Neuronal stem cell (in vitro differentiated cells): ENCODE measurements around the gene ACOXL.

Experiments used
- DNase-seq: peaks from one replicate; pipeline ENCODE4 v3.0.0-alpha.2; 2013; ENCODE audit warnings: low spot score
- H2AFZ ChIP-seq: one replicate; pipeline ENCODE4 v1.6.1; 2013; ENCODE audit warnings: mild to moderate bottlenecking, low read length, inconsistent platforms
- H2AK5ac ChIP-seq: 2 replicates; pipeline ENCODE4 v1.6.1; 2013; ENCODE audit warnings: low read depth, mild to moderate bottlenecking, inconsistent platforms, low read length, moderate library complexity, mixed read lengths
- H2BK120ac ChIP-seq: 2 replicates; pipeline ENCODE4 v1.6.1; 2013; ENCODE audit warnings: low read depth, mild to moderate bottlenecking, inconsistent platforms, low read length, moderate library complexity, mixed read lengths
- H2BK12ac ChIP-seq: one replicate; pipeline ENCODE4 v1.6.1; 2013; ENCODE audit warnings: low read length, inconsistent platforms
- H2BK15ac ChIP-seq: 2 replicates; pipeline ENCODE4 v1.6.1; 2013; ENCODE audit warnings: mild to moderate bottlenecking, low read length, inconsistent platforms, mixed read lengths
- H2BK5ac ChIP-seq: one replicate; pipeline ENCODE4 v1.6.1; 2013; ENCODE audit warnings: inconsistent platforms, mild to moderate bottlenecking, low read length, moderate library complexity
- H3K14ac ChIP-seq: one replicate; pipeline ENCODE4 v1.6.1; 2013; ENCODE audit warnings: low read length, inconsistent platforms
- H3K18ac ChIP-seq: 2 replicates; pipeline ENCODE4 v1.6.1; 2013; ENCODE audit warnings: low read length, inconsistent platforms
- H3K23ac ChIP-seq: 2 replicates; pipeline ENCODE4 v1.6.1; 2013; ENCODE audit warnings: low read depth, mild to moderate bottlenecking, mixed read lengths, low read length, inconsistent platforms; ENCODE audit not compliant: poor library complexity
- H3K27ac ChIP-seq: replicated peaks from 3 replicates; pipeline ENCODE4 v1.5.1; 2013; ENCODE audit warnings: low read length, inconsistent platforms
- H3K27me3 ChIP-seq, 3 experiments: 2 replicates each; pipeline ENCODE4 v1.6.1; 2013; ENCODE audit warnings: low read length in 3 of 3, mild to moderate bottlenecking in 2 of 3, inconsistent platforms in 1 of 3, low read depth in 1 of 3, mixed read lengths in 1 of 3, moderate library complexity in 1 of 3; ENCODE audit not compliant: control insufficient read depth in 3 of 3, insufficient read depth in 3 of 3
- H3K36me3 ChIP-seq, 2 donors: replicated peaks in 1 of 2; 2 replicates each; pipeline ENCODE4 v1.6.1; 2013; ENCODE audit warnings: low read length in 2 of 2; ENCODE audit not compliant: control insufficient read depth in 2 of 2, insufficient read depth in 2 of 2
- H3K4ac ChIP-seq: 2 replicates; pipeline ENCODE4 v1.6.1; 2013; ENCODE audit warnings: inconsistent platforms, mild to moderate bottlenecking, low read length, moderate library complexity
- H3K4me1 ChIP-seq, 2 donors: 1 replicate in 1 of 2; 2 replicates in 1 of 2; pipeline ENCODE4 v1.6.1; 2013; ENCODE audit warnings: low read length in 2 of 2, low read depth in 1 of 2; ENCODE audit not compliant: control insufficient read depth in 2 of 2, insufficient read depth in 1 of 2
- H3K4me2 ChIP-seq: one replicate; pipeline ENCODE4 v1.6.1; 2013; ENCODE audit warnings: mild to moderate bottlenecking, low read length, inconsistent platforms; ENCODE audit not compliant: insufficient read depth, poor library complexity, severe bottlenecking
- H3K4me3 ChIP-seq, 2 donors: 2 replicates each; pipeline ENCODE4 v1.5.1; 2013; ENCODE audit warnings: low read length in 2 of 2, mild to moderate bottlenecking in 2 of 2, inconsistent platforms in 1 of 2, moderate library complexity in 1 of 2
- H3K79me1 ChIP-seq: one replicate; pipeline ENCODE4 v1.6.1; 2013; ENCODE audit warnings: low read depth, mild to moderate bottlenecking, inconsistent platforms, low read length, moderate library complexity
- H3K9ac ChIP-seq: one replicate; pipeline ENCODE4 v1.6.1; 2013; ENCODE audit warnings: mild to moderate bottlenecking, low read depth, low read length, inconsistent platforms; ENCODE audit not compliant: poor library complexity
- H3K9me3 ChIP-seq, 2 donors: replicated peaks in 1 of 2; 2 replicates each; pipeline versions ENCODE3 to v1.6.1; 2013; ENCODE audit warnings: low read length in 2 of 2, mild to moderate bottlenecking in 2 of 2, inconsistent platforms in 1 of 2, low read depth in 1 of 2, mixed read lengths in 1 of 2, moderate library complexity in 1 of 2; ENCODE audit not compliant: control insufficient read depth in 2 of 2, insufficient read depth in 1 of 2
- H4K8ac ChIP-seq: one replicate; pipeline ENCODE4 v1.6.1; 2013; ENCODE audit warnings: low read depth, mild to moderate bottlenecking, inconsistent platforms, low read length, moderate library complexity
- H4K91ac ChIP-seq: one replicate; pipeline ENCODE4 v1.6.1; 2013; ENCODE audit warnings: low read length, low read depth, mild to moderate bottlenecking, inconsistent platforms; ENCODE audit not compliant: poor library complexity
- WGBS, 2 donors: extraction: QIAGEN DNeasy Blood & Tissue Kit; methylation state at CpG; one replicate each; pipeline ENCODE4 v1.1.7; 2013; ENCODE audit warnings: missing lambda C conversion rate in 2 of 2, mixed read lengths in 1 of 2; ENCODE audit not compliant: insufficient read length in 2 of 2, insufficient replicate concordance in 1 of 2; ENCODE audit errors: extremely low coverage in 2 of 2; 5-methylcytosine and 5-hydroxymethylcytosine counted together

ACOXL gene

GRCh38 chr2:110903548-110903947, 171.2 kb downstream of the ACOXL start:
- H3K4me1 ChIP-seq, result peaks cover 13% of the 10 kb centered on the region in 2 donors
- H2BK5ac ChIP-seq, result peak overlapping the region; percentile 14
- H3K9me3 ChIP-seq, result no peaks in the 10 kb centered on the region
- no peak overlapping the region for H2AK5ac ChIP-seq
- peak overlapping the region; percentile 38 for H3K23ac ChIP-seq
- H3K18ac ChIP-seq, result peak overlapping the region; percentile 68
- H3K4me3 ChIP-seq, result no peak overlapping the region
- no peak for DNase-seq
- H3K27me3 ChIP-seq, result peaks cover 0 to 2% (median 0%) of the 10 kb centered on the region in 3 experiments
- no peak overlapping the region for H4K8ac ChIP-seq
- no peak overlapping the region for H3K4me2 ChIP-seq
- H3K79me1 ChIP-seq, result no peaks in the 10 kb centered on the region
- no peak overlapping the region for H3K4ac ChIP-seq
- no peak overlapping the region for H2AFZ ChIP-seq
- H2BK120ac ChIP-seq, result peak overlapping the region; percentile 51
- no peak overlapping the region for H3K27ac ChIP-seq
- WGBS, 2 donors, result no CpG with 5 or more reads among the region's 3 CpGs
- H2BK15ac ChIP-seq, result no peak overlapping the region
- no peaks in the 10 kb centered on the region for H3K36me3 ChIP-seq
- H4K91ac ChIP-seq, result no peak overlapping the region
- no peak overlapping the region for H3K9ac ChIP-seq
- peak overlapping the region; percentile 12 for H3K14ac ChIP-seq
- H2BK12ac ChIP-seq, result peak overlapping the region; percentile 70

DNA sequence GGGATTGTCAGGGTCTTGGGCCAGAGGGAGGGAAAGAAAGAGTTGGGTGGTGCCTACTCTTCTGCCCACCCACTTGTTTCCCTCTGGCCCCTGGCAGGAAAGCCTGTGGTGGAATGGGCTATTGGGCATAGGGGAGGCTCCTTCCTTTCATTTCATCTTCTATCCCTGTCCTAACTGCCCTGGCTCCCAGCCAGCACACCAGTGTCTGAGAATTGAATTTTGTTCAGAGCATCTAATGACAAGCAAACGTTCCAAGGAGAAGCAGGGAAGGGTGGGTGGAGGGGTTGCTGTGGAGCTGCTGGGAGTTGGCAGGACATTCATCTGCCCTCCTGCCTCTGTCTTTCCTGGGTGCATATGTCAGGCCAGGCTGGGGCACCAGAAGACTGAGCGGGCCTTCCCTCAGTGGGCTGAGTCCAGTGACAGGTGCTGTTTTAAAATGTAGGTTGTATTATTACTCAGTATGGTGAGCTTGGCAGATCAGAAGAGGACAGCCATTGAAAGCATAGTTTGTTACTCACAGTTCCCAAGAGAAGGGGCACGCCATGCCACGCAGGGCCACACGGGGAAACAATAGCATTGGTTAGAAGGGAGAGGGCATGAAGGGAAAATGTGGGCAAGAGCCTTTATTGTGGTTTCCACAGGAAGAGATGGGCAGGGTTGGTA, 171.9 kb downstream of the ACOXL start:
- no peak overlapping the region for H3K4me3 ChIP-seq
- no peak overlapping the region for H3K27ac ChIP-seq
- H3K4ac ChIP-seq, result no peak overlapping the region
- peak overlapping the region; percentile 14 for H2BK5ac ChIP-seq
- peaks cover 0 to 8% (median 0%) of the 10 kb centered on the region in 3 experiments for H3K27me3 ChIP-seq
- no CpG with 5 or more reads among the region's 5 CpGs for WGBS, 2 donors
- no peak overlapping the region for H3K23ac ChIP-seq
- peak overlapping the region; percentile 28 for H2AFZ ChIP-seq
- no peaks in the 10 kb centered on the region for H3K79me1 ChIP-seq
- no peak for DNase-seq
- peak overlapping the region; percentile 70 for H2BK12ac ChIP-seq
- peak overlapping the region; percentile 51 for H2BK120ac ChIP-seq
- no peak overlapping the region for H3K14ac ChIP-seq
- peak overlapping the region; percentile 68 for H3K18ac ChIP-seq
- H3K9me3 ChIP-seq, result no peaks in the 10 kb centered on the region
- H3K36me3 ChIP-seq, result no peaks in the 10 kb centered on the region
- H3K4me1 ChIP-seq, result peaks cover 11 to 13% of the 10 kb centered on the region in 2 donors
- H3K4me2 ChIP-seq, result no peak overlapping the region
- peak overlapping the region; percentile 37 for H2AK5ac ChIP-seq
- H2BK15ac ChIP-seq, result peak overlapping the region; percentile 28
- H4K91ac ChIP-seq, result no peak overlapping the region
- no peak overlapping the region for H3K9ac ChIP-seq
- no peak overlapping the region for H4K8ac ChIP-seq

GRCh38 chr2:110904779-110905148, 172.4 kb downstream of the ACOXL start:
- H2BK120ac ChIP-seq, result no peak overlapping the region
- H3K27me3 ChIP-seq, result peaks cover 0 to 10% (median 0%) of the 10 kb centered on the region in 3 experiments
- peak overlapping the region; percentile 7 for H3K18ac ChIP-seq
- no peak overlapping the region for H2BK15ac ChIP-seq
- H3K23ac ChIP-seq, result no peak overlapping the region
- H3K9me3 ChIP-seq, result no peaks in the 10 kb centered on the region
- H3K4ac ChIP-seq, result no peak overlapping the region
- H4K8ac ChIP-seq, result peak overlapping the region; percentile 83
- H3K36me3 ChIP-seq, result no peaks in the 10 kb centered on the region
- H3K14ac ChIP-seq, result no peak overlapping the region
- H3K79me1 ChIP-seq, result no peaks in the 10 kb centered on the region
- no peak for DNase-seq
- H2AK5ac ChIP-seq, result no peak overlapping the region
- H3K4me1 ChIP-seq, result peaks cover 7 to 13% of the 10 kb centered on the region in 2 donors
- peak overlapping the region; percentile 28 for H2AFZ ChIP-seq
- no peak overlapping the region for H2BK12ac ChIP-seq
- H3K9ac ChIP-seq, result no peak overlapping the region
- no peak overlapping the region for H3K4me3 ChIP-seq
- H3K27ac ChIP-seq, result no peak overlapping the region
- H2BK5ac ChIP-seq, result no peak overlapping the region
- H4K91ac ChIP-seq, result no peak overlapping the region
- no peak overlapping the region for H3K4me2 ChIP-seq
- no CpG with 5 or more reads among the region's 3 CpGs for WGBS, 2 donors

- Histone ChIP-seq H4K91ac (no peak overlapping the region), H3K4me2 (no peak overlapping the region), H2AFZ (peak overlapping the region; percentile 28), H3K27me3 (peaks cover 0 to 10% (median 0%) of the 10 kb centered on the region in 3 experiments), H4K8ac (no peak overlapping the region), H3K4me1 (peaks cover 4 to 12% of the 10 kb centered on the region in 2 donors), H2BK12ac (no peak overlapping the region), H3K18ac (peak overlapping the region; percentile 22), H2BK120ac (no peak overlapping the region), H2BK15ac (no peak overlapping the region), H3K79me1 (no peaks in the 10 kb centered on the region), H3K4ac (no peak overlapping the region), H3K36me3 (no peaks in the 10 kb centered on the region), H3K9me3 (no peaks in the 10 kb centered on the region), H2AK5ac (no peak overlapping the region), H3K4me3 (no peak overlapping the region), H3K9ac (no peak overlapping the region), H3K27ac (no peak overlapping the region), H3K14ac (no peak overlapping the region), H3K23ac (no peak overlapping the region), H2BK5ac (no peak overlapping the region)
- no peak for DNase-seq
- no CpG with 5 or more reads among the region's 3 CpGs for WGBS, 2 donors
Observed at GRCh38 chr2:110905217-110905616, 172.8 kb downstream of the ACOXL start.
